ENCODE results near the gene TP53RK. TPM values are rescaled to one million over a fixed set of nuclear protein-coding genes. Genes with fewer than 3 reads are reported as not detected.

The TP53RK gene
- total and polyA plus RNA-seq, 2 of the 4 experiments (the other 2 are of a cell fraction), result 8.7 to 10.6 TPM

- no TSS peak for BruUV-seq (replicated peaks)
- intact Hi-C loops (cut with micrococcal nuclease), result no loop called here
- H3K79me1 ChIP-seq (ENCODE audit: low read depth in 1 of 2, low read length in 2 of 2), result no peaks in the 10 kb centered on the region
- no peak overlapping the region for H3K23ac ChIP-seq (ENCODE audit: low read depth, low read length)
- H3K14ac ChIP-seq (replicated peaks; ENCODE audit: low read depth, low read length), result no peak overlapping the region
- no peak overlapping the region for H2BK120ac ChIP-seq (ENCODE audit: low read depth, low read length)
- H3K4me3 ChIP-seq (ENCODE audit: insufficient read depth, low read depth, low read length), result no peak overlapping the region
- no peak overlapping the region for H2AK5ac ChIP-seq (ENCODE audit: low read depth, low read length)
- ATAC-seq (ENCODE audit: low read depth) (no peak), DNase-seq (no peak)
- H3K9ac ChIP-seq (ENCODE audit: low read depth, low read length), result no peak overlapping the region
- no peak overlapping the region for H2BK20ac ChIP-seq (ENCODE audit: low read depth, low read length)
- H3K4ac ChIP-seq (ENCODE audit: low read depth, low read length), result no peak overlapping the region
- ChIA-PET CTCF (no interaction called here), POLR2A (ENCODE audit: unreplicated experiment) (no interaction called here)
- H4K91ac ChIP-seq (ENCODE audit: insufficient read depth, low read depth, low read length), result no peak overlapping the region
- WGBS, 2 experiments (ENCODE audit: extremely low coverage in 2 of 2, insufficient read length in 1 of 2), result 80% methylated on average over 1 of the region's 5 CpGs; no CpG with 5 or more reads in 1 of the 2 experiments
- no peak overlapping the region for H2AFZ ChIP-seq (replicated peaks; ENCODE audit: low read length, poor library complexity)
- TF ChIP-seq USF2 (IDR thresholded peaks at IDR 0.05; ENCODE audit: low read depth, low read length) (no peak), MAZ (IDR thresholded peaks at IDR 0.05; ENCODE audit: borderline replicate concordance, low read depth, low read length) (no peak), BHLHE40 (IDR thresholded peaks at IDR 0.05; ENCODE audit: low read depth, low read length) (no peak), POLR2A (IDR thresholded peaks at IDR 0.05; ENCODE audit: low read depth, low read length) (no peak), CTCF (conservative IDR thresholded peaks at IDR 0.05; ENCODE audit: low read depth, low read length) (no peak), CHD1 (IDR thresholded peaks at IDR 0.05; ENCODE audit: low read depth, low read length) (no peak), RCOR1 (IDR thresholded peaks at IDR 0.05; ENCODE audit: insufficient replicate concordance, low read length) (no peak), MXI1 (IDR thresholded peaks at IDR 0.05; ENCODE audit: borderline replicate concordance, low read depth, low read length) (no peak), RAD21 (IDR thresholded peaks at IDR 0.05; ENCODE audit: low read length) (no peak), SMC3 (IDR thresholded peaks at IDR 0.05; ENCODE audit: low read depth, low read length) (no peak), RFX5 (IDR thresholded peaks at IDR 0.05; ENCODE audit: low read depth, low read length) (no peak), NFE2L2 (IDR thresholded peaks at IDR 0.05; ENCODE audit: low read depth, low read length) (no peak), FOS (IDR thresholded peaks at IDR 0.05; ENCODE audit: low read depth, low read length) (no peak), MAFK (IDR thresholded peaks at IDR 0.05; ENCODE audit: low read depth, low read length) (no peak), CEBPB (IDR thresholded peaks at IDR 0.05; ENCODE audit: low read depth, low read length) (no peak), ELK1 (IDR thresholded peaks at IDR 0.05; ENCODE audit: borderline replicate concordance, low read depth, low read length) (no peak)
- H3K27ac ChIP-seq (ENCODE audit: insufficient read depth, low read length), result no peak overlapping the region
- no peak overlapping the region for H2BK5ac ChIP-seq (ENCODE audit: low read depth, low read length, poor library complexity, severe bottlenecking)
- no peak overlapping the region for H3K18ac ChIP-seq (ENCODE audit: low read depth, low read length)
- no peaks in the 10 kb centered on the region for H3K9me3 ChIP-seq (ENCODE audit: control insufficient read depth, insufficient read depth, low read length)
- in situ Hi-C loops (cut with MboI; ENCODE audit: low sequenced_read_pairs), result no loop called here
- no peak overlapping the region for H2BK15ac ChIP-seq (ENCODE audit: low read depth, low read length)
- peaks cover 3% of the 10 kb centered on the region; the same call in 1 of the 2 replicates for H3K4me1 ChIP-seq (ENCODE audit: control insufficient read depth, insufficient read depth, low read length)
- H4K8ac ChIP-seq (ENCODE audit: low read depth in 2 of 2, low read length in 2 of 2), result no peak overlapping the region
- no peak overlapping the region for H3K56ac ChIP-seq (ENCODE audit: extremely low read depth, insufficient read depth, low read length)
- no peak overlapping the region for H2AK9ac ChIP-seq (replicated peaks; ENCODE audit: low read depth, low read length, poor library complexity)
- H3K9me1 ChIP-seq (ENCODE audit: insufficient read depth, low read length), result no peaks in the 10 kb centered on the region
- H4K5ac ChIP-seq (ENCODE audit: low read depth, low read length), result no peak overlapping the region
- no peaks in the 10 kb centered on the region for H3K36me3 ChIP-seq (ENCODE audit: control insufficient read depth, insufficient read depth, low read length)
- H3K27me3 ChIP-seq (ENCODE audit: control insufficient read depth, insufficient read depth, low read length), result peaks cover 2% of the 10 kb centered on the region
- dilution Hi-C loops (cut with HindIII; ENCODE audit: low sequenced_read_pairs, unreplicated experiment), result no loop called here
- no peak overlapping the region for H3K4me2 ChIP-seq (ENCODE audit: low read depth, low read length)
- no peaks in the 10 kb centered on the region for H4K20me1 ChIP-seq (ENCODE audit: insufficient read depth, low read length)
These were observed 46.3 kb downstream of the TP53RK start for GRCh38 chr20:46642969-46643343.

Data from IMR-90 (cell line).